GM13976 (cell line): ENCODE measurements around the gene MADD.
A peak's percentile ranks its signal among the peaks of the same experiment; 100 is the strongest.

Experiments used
- DNase-seq: peaks from one replicate; pipeline ENCODE4 v3.0.0; 2012; ENCODE audit warnings: low spot score
- in situ Hi-C: fragments of 300-500 bp; cut with MboI; formaldehyde crosslinking; loops from one replicate; pipeline ENCODE4 v1.12.0; 2022; ENCODE audit warnings: low sequenced_read_pairs, mixed read lengths, inconsistent platforms; ENCODE audit not compliant: unreplicated experiment
- TF ChIP-seq, protein P1 (sequence below): IDR thresholded peaks from 2 replicates; pipeline ENCODE4 v1.5.1; 2012; ENCODE audit warnings: borderline replicate concordance, mild to moderate bottlenecking; ENCODE audit not compliant: insufficient read depth; ENCODE audit errors: extremely low read depth, missing control alignments, control extremely low read depth

The MADD gene

DNA sequence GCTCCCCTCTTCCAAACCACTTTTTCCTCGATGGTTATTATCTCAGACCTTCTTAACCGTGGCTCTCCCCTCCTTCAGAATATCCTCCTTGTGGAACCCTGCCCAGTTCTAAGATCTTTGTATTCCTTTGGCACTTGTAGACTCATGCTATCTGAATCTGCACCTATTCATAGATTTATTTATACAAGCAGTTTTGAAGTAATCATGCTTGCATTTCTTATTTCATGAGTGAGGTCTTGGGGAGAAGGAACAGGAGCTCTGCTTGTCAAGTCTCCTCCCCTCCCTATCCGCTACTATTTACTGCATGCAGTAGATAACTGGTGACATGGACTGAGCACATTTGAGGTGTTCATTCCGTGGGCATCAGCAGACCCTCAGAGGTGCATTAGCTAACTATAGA is 5.4 kb upstream of the MADD start:
- in situ Hi-C loops = loop anchor here (10.0 kb wide), 1 partner anchor 80 kb away; the partner anchor contains the start of gene PACSIN3
- TF ChIP-seq, protein P1, sequence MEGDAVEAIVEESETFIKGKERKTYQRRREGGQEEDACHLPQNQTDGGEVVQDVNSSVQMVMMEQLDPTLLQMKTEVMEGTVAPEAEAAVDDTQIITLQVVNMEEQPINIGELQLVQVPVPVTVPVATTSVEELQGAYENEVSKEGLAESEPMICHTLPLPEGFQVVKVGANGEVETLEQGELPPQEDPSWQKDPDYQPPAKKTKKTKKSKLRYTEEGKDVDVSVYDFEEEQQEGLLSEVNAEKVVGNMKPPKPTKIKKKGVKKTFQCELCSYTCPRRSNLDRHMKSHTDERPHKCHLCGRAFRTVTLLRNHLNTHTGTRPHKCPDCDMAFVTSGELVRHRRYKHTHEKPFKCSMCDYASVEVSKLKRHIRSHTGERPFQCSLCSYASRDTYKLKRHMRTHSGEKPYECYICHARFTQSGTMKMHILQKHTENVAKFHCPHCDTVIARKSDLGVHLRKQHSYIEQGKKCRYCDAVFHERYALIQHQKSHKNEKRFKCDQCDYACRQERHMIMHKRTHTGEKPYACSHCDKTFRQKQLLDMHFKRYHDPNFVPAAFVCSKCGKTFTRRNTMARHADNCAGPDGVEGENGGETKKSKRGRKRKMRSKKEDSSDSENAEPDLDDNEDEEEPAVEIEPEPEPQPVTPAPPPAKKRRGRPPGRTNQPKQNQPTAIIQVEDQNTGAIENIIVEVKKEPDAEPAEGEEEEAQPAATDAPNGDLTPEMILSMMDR = no peak
- DNase-seq = no peak

DNA sequence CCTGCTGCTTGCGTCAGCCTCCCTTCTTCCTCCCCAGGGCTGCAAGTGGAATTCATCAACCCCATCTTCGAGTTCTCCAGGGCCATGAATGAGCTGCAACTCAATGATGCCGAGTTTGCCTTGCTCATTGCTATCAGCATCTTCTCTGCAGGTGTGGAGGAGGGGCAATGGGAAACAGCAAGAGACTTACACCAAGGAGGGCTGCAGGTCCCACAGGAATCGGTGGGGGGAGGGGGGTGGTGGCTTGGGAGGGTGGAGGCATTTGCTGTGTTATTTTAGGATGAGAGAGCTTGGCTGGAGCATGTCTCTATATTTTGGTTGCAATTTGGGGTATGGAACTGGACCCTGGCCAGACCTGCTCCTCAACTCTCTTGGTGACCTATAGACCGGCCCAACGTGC is 2.1 kb upstream of the MADD start:
- no peak for DNase-seq
- TF ChIP-seq, protein P1 = no peak
- in situ Hi-C loops = loop anchor here (10.0 kb wide), 1 partner anchor 83 kb away; the partner anchor contains the start of gene PACSIN3

- TF ChIP-seq, protein P1 = no peak
- DNase-seq = no peak
- in situ Hi-C loops = loop anchor here (10.0 kb wide), 1 partner anchor 84 kb away; the partner anchor contains the start of gene PACSIN3
Observed at GRCh38 chr11:47268448-47269001, 1.4 kb upstream of the MADD start.

GRCh38 chr11:47269002-47269828 is 718 bp upstream of the MADD start:
- DNase-seq = peak; percentile 93
- in situ Hi-C loops = loop anchor here (10.0 kb wide), 1 partner anchor 84 kb away; the partner anchor contains the start of gene PACSIN3
- TF ChIP-seq, protein P1 = no peak

DNA sequence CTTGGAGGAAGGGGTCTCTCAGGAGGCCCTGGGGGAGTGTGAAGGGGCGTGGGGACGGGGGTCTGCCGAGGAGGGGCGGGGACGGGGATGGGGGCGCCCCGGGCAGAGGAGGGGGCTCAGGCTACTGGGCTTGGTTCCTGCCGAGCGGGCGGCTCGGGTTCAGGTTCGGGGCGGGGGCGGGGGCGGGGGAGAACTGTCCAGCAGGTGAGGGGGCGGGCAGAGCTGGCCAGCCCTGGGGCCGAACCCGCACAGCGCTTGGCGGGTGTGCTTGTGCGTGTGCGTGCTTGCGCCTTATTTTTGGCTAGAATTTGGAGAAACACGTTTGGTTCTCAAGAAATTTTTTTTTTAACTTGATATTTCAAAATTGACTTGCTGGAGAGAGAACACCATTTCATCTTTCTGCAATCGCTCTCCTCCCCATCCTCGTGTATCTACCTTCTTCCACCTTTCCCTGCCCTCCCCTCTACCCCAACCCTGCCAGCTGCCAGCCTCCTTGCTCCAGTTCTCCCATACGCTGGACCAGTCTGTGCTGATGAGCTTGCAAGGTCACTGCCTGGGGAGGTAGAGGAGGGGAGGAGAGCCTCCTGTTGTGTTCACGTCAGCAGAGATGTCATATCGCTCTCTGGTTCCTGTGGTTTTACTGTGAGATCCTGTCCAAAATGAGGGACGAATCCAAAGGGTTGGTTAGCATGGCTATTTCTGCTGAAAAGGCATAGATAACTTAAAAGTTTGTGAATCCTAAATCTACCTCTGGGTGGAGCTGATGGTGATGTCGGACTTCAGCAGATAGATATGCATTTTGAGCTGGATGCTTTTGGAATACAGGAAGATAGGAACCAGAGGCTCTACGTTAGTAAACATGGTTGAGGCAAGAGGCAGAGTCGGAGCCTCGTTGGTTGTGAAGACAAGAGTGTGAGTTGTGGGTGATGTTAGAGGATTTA is 668 bp downstream of the MADD start:
- in situ Hi-C loops = no loop called here
- no peak for DNase-seq
- TF ChIP-seq, protein P1 = no peak

DNA sequence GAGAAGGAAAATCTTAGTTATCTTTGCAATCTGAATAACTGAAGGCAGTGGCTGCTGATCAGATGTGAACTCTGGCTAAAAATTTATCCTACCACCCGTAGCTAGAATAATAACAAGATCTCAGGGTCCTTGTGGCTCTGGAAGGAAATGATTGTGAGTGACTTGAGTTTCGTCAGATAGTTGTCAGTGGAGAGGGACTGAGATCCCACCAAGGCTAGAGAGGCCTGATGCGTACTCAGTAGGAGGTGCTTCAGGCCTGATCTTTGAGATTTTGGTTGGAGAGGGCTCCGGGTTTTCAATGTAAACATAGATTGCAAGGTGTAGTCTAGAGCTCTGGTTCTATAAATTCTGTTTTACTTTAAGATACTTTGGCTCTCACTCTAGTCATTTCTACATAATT is 1.4 kb downstream of the MADD start:
- TF ChIP-seq, protein P1 = no peak
- in situ Hi-C loops = no loop called here
- no peak for DNase-seq
